ENCODE data around the gene TET3. TPM values are rescaled to one million over a fixed set of nuclear protein-coding genes. Genes with fewer than 3 reads are reported as not detected.

Gene TET3
- total RNA-seq, 4 donors from 2014 or later: 4.3 to 14.1 (median 6.6) TPM

GRCh38 chr2:73975731-73976130 lies 9.0 kb upstream of the TET3 start:
- no peaks in the 10 kb centered on the region for H3K9me3 ChIP-seq
- TF ChIP-seq EP300 (IDR thresholded peaks at IDR 0.05) (no peak), POLR2A (IDR thresholded peaks at IDR 0.05) (no peak), CTCF (IDR thresholded peaks at IDR 0.05) (no peak)
- WGBS, 2 donors: 86 to 89% methylated on average over 3 of the region's 3 CpGs
- H3K4me1 ChIP-seq: peaks cover 0 to 22% (median 10%) of the 10 kb centered on the region in 4 donors
- no peak for DNase-seq (ENCODE audit: low spot score in 2 of 2)
- H3K27ac ChIP-seq: no peak overlapping the region
- H3K36me3 ChIP-seq: no peaks in the 10 kb centered on the region
- no peak overlapping the region for H3K4me3 ChIP-seq
- H3K27me3 ChIP-seq: peaks cover 0 to 12% of the 10 kb centered on the region in 2 donors

- TF ChIP-seq POLR2A (IDR thresholded peaks at IDR 0.05): no peak
- no peak for TF ChIP-seq CTCF (IDR thresholded peaks at IDR 0.05)
- no peak for TF ChIP-seq EP300 (IDR thresholded peaks at IDR 0.05)
- Histone ChIP-seq H3K36me3 (no peaks in the 10 kb centered on the region), H3K27ac (no peak overlapping the region), H3K4me3 (no peak overlapping the region), H3K27me3 (peaks cover 0 to 12% of the 10 kb centered on the region in 2 donors), H3K4me1 (peaks cover 0 to 22% (median 8%) of the 10 kb centered on the region in 4 donors), H3K9me3 (no peaks in the 10 kb centered on the region)
- 89 to 100% methylated on average over 1 of the region's 1 CpG for WGBS, 2 donors
- no peak for DNase-seq (ENCODE audit: low spot score in 2 of 2)
Observed at GRCh38 chr2:73976803-73977202, 7.9 kb upstream of the TET3 start.

GRCh38 chr2:73977466-73977865 lies 7.2 kb upstream of the TET3 start:
- Histone ChIP-seq H3K27me3 (peaks cover 0 to 12% of the 10 kb centered on the region in 2 donors), H3K4me3 (no peak overlapping the region), H3K9me3 (no peaks in the 10 kb centered on the region), H3K27ac (no peak overlapping the region), H3K4me1 (peaks cover 0 to 25% (median 8%) of the 10 kb centered on the region in 4 donors), H3K36me3 (no peaks in the 10 kb centered on the region)
- no peak for DNase-seq (ENCODE audit: low spot score in 2 of 2)
- WGBS, 2 donors: 96 to 98% methylated on average over 2 of the region's 2 CpGs
- TF ChIP-seq CTCF (IDR thresholded peaks at IDR 0.05): no peak

- Histone ChIP-seq H3K27me3 (peaks cover 0 to 12% of the 10 kb centered on the region in 2 donors), H3K4me3 (no peak overlapping the region), H3K36me3 (no peaks in the 10 kb centered on the region), H3K27ac (no peak overlapping the region), H3K9me3 (no peaks in the 10 kb centered on the region), H3K4me1 (peaks cover 0 to 33% (median 15%) of the 10 kb centered on the region in 4 donors)
- TF ChIP-seq POLR2A (IDR thresholded peaks at IDR 0.05) (no peak), CTCF (IDR thresholded peaks at IDR 0.05) (no peak), EP300 (IDR thresholded peaks at IDR 0.05) (no peak)
- 62 to 65% methylated on average over 5 of the region's 5 CpGs for WGBS, 2 donors
- no peak for DNase-seq (ENCODE audit: low spot score in 2 of 2)
Observed at GRCh38 chr2:73979021-73979420, 5.7 kb upstream of the TET3 start.

GRCh38 chr2:73979686-73980085 lies 5.0 kb upstream of the TET3 start:
- no peak overlapping the region for H3K27ac ChIP-seq
- no peak overlapping the region for H3K4me3 ChIP-seq
- peaks cover 0 to 12% of the 10 kb centered on the region in 2 donors for H3K27me3 ChIP-seq
- H3K9me3 ChIP-seq: no peaks in the 10 kb centered on the region
- no peaks in the 10 kb centered on the region for H3K36me3 ChIP-seq
- no peak for DNase-seq (ENCODE audit: low spot score in 2 of 2)
- H3K4me1 ChIP-seq: peaks cover 0 to 38% (median 18%) of the 10 kb centered on the region in 4 donors
- TF ChIP-seq POLR2A (IDR thresholded peaks at IDR 0.05) (no peak), EP300 (IDR thresholded peaks at IDR 0.05) (peak in 1 of 2 donors; percentile 35)
- WGBS, 2 donors: 38 to 47% methylated on average over 3 of the region's 3 CpGs

GRCh38 chr2:73980566-73980965 lies 4.1 kb upstream of the TET3 start:
- peaks cover 0 to 12% of the 10 kb centered on the region in 2 donors for H3K27me3 ChIP-seq
- H3K36me3 ChIP-seq: no peaks in the 10 kb centered on the region
- DNase-seq (ENCODE audit: low spot score in 2 of 2): no peak
- WGBS, 2 donors: 88 to 95% methylated on average over 2 of the region's 2 CpGs
- H3K4me1 ChIP-seq: peaks cover 0 to 40% (median 18%) of the 10 kb centered on the region in 4 donors
- H3K9me3 ChIP-seq: no peaks in the 10 kb centered on the region
- TF ChIP-seq POLR2A (IDR thresholded peaks at IDR 0.05): no peak
- TF ChIP-seq CTCF (IDR thresholded peaks at IDR 0.05): no peak
- no peak for TF ChIP-seq EP300 (IDR thresholded peaks at IDR 0.05)
- H3K4me3 ChIP-seq: no peak overlapping the region
- no peak overlapping the region for H3K27ac ChIP-seq

Measured in tibial nerve (tissue), 4 donors.